Nephron (organoid): ENCODE results near the gene MND1.

Experiments used
- H3K27ac Mint-ChIP-seq, 3 experiments: 2 replicates each; pipeline ENCODE4 v1.8.0; 2020; ENCODE audit warnings: mixed read lengths in 3 of 3, mild to moderate bottlenecking in 2 of 3, moderate library complexity in 1 of 3
- H3K27me3 Mint-ChIP-seq: 2 replicates; pipeline ENCODE4 v1.8.0; 2021; ENCODE audit warnings: low read depth, mild to moderate bottlenecking, moderate library complexity, mixed read lengths
- H3K36me3 Mint-ChIP-seq: 2 replicates; pipeline ENCODE4 v1.8.0; 2020; ENCODE audit warnings: low read depth, mixed read lengths
- H3K4me1 Mint-ChIP-seq: 2 replicates; pipeline ENCODE4 v1.8.0; 2020; ENCODE audit warnings: mixed read lengths
- H3K4me3 Mint-ChIP-seq, 3 experiments: 2 replicates each; pipeline ENCODE4 v1.8.0; 2020; ENCODE audit warnings: mild to moderate bottlenecking in 3 of 3, mixed read lengths in 3 of 3, moderate library complexity in 2 of 3
- H3K9me3 Mint-ChIP-seq: 2 replicates; pipeline ENCODE4 v1.8.0; 2020; ENCODE audit warnings: mixed read lengths
- CTCF ChIP-seq, 3 experiments: fragments of 200-600 bp; sonication (generic); IDR thresholded peaks; one replicate each; pipeline ENCODE4 v1.5.0; 2021; ENCODE audit warnings: antibody characterized with exemption in 3 of 3; ENCODE audit not compliant: unreplicated experiment in 3 of 3

MND1 gene

GRCh38 chr4:153398713-153399112 is 54.2 kb downstream of the MND1 start:
- H3K36me3 Mint-ChIP-seq = peaks cover 15% of the 10 kb centered on the region
- H3K27ac Mint-ChIP-seq = no peak overlapping the region
- H3K9me3 Mint-ChIP-seq = no peaks in the 10 kb centered on the region
- H3K4me3 Mint-ChIP-seq = no peak overlapping the region
- H3K27me3 Mint-ChIP-seq = no peaks in the 10 kb centered on the region
- no peaks in the 10 kb centered on the region for H3K4me1 Mint-ChIP-seq
- no peak for TF ChIP-seq CTCF (IDR thresholded peaks at IDR 0.05; ENCODE audit: unreplicated experiment in 3 of 3)

DNA sequence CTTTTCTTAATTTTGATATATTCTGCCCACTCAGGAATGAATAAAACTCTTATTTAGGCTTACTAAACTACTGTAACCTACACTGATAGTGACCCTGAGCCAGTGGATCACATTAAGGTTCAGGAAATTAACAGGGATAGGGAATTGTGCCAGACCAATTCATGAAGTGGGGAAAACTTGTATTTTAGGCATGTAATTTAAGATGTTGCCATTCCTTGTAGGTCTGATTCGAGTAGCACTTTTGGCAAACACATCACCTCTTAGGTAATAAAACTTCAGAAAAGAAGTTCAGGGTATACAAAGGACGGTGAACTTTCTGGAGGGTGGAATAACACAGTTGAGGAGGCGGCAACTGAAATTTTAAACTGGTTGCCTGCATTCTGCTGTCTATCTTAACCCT is 54.9 kb downstream of the MND1 start:
- Mint-ChIP-seq H3K9me3 (no peaks in the 10 kb centered on the region), H3K36me3 (peaks cover 15% of the 10 kb centered on the region), H3K27me3 (no peaks in the 10 kb centered on the region), H3K4me1 (no peaks in the 10 kb centered on the region), H3K27ac (no peak overlapping the region), H3K4me3 (no peak overlapping the region)
- TF ChIP-seq CTCF (IDR thresholded peaks at IDR 0.05; ENCODE audit: unreplicated experiment in 3 of 3) = no peak

GRCh38 chr4:153401501-153401900 is 57.0 kb downstream of the MND1 start:
- TF ChIP-seq CTCF (IDR thresholded peaks at IDR 0.05; ENCODE audit: unreplicated experiment in 3 of 3) = no peak
- H3K9me3 Mint-ChIP-seq = peaks cover 2% of the 10 kb centered on the region

GRCh38 chr4:153402366-153402765 is 57.9 kb downstream of the MND1 start:
- no peak overlapping the region for H3K4me3 Mint-ChIP-seq
- TF ChIP-seq CTCF (IDR thresholded peaks at IDR 0.05; ENCODE audit: unreplicated experiment in 3 of 3) = no peak
- no peaks in the 10 kb centered on the region for H3K27me3 Mint-ChIP-seq
- H3K9me3 Mint-ChIP-seq = peaks cover 5% of the 10 kb centered on the region
- peaks cover 32% of the 10 kb centered on the region for H3K36me3 Mint-ChIP-seq
- H3K27ac Mint-ChIP-seq = no peak overlapping the region
- peaks cover under 1% of the 10 kb centered on the region for H3K4me1 Mint-ChIP-seq

More at GRCh38 chr4:153401501-153401900, 57.0 kb downstream of the MND1 start:
- Mint-ChIP-seq H3K27ac (no peak overlapping the region), H3K4me1 (no peaks in the 10 kb centered on the region), H3K4me3 (no peak overlapping the region), H3K27me3 (no peaks in the 10 kb centered on the region), H3K36me3 (peaks cover 28% of the 10 kb centered on the region)

DNA sequence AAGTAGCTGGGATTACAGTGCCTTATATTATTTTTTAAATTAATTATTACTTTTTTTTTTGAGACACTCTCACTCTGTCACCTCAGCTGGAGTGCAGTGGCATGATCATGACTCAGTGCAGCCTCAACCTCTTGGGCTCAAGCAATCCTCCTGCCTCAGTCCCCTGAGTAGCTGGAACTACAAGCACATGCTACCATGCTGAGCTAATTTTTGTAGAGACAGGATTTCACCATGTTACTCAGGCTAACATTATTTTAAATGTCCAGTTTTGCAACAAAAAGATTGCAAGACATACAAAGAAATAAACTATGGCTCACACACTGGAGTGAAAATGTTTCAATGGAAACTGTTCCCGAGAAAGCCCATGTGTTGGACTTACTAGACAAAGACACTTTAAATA is 59.2 kb downstream of the MND1 start:
- Mint-ChIP-seq H3K27ac (no peak overlapping the region), H3K4me1 (peaks cover 5% of the 10 kb centered on the region), H3K36me3 (peaks cover 36% of the 10 kb centered on the region), H3K9me3 (peaks cover 5% of the 10 kb centered on the region), H3K4me3 (no peak overlapping the region), H3K27me3 (no peaks in the 10 kb centered on the region)
- no peak for TF ChIP-seq CTCF (IDR thresholded peaks at IDR 0.05; ENCODE audit: unreplicated experiment in 3 of 3)

DNA sequence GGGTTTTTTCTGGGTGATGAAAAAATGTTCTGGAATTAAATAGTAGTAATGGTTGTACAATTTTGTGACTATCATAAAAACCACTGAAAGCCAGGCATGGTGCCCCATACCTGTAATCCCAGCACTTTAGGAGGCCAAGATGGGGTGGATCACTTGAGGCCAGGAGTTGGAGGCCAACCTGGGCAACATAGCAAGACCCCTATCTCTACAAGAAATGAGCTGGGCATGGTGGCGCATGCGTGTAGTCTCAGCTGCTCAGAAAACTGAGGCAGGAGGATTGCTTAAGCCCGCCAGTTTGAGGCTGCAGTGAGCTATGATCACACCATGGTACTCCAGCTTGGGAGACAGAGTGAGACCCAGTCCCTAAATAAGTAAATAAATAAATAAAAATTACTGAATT is 63.4 kb downstream of the MND1 start:
- Mint-ChIP-seq H3K4me3 (no peak overlapping the region), H3K36me3 (peaks cover 26% of the 10 kb centered on the region), H3K9me3 (peaks cover 5% of the 10 kb centered on the region), H3K27ac (no peak overlapping the region), H3K4me1 (peaks cover 13% of the 10 kb centered on the region), H3K27me3 (no peaks in the 10 kb centered on the region)
- no peak for TF ChIP-seq CTCF (IDR thresholded peaks at IDR 0.05; ENCODE audit: unreplicated experiment in 3 of 3)
